LNCaP clone FGC (cell line): ENCODE measurements around the gene HPS1.

ENCODE experiments used
- DNase-seq: peaks from one replicate; pipeline ENCODE4 v3.0.0-alpha.2; 2011; ENCODE audit warnings: low read depth
- H3K4me3 ChIP-seq: 2 replicates; pipeline ENCODE4 v1.5.1; 2011; ENCODE audit warnings: mild to moderate bottlenecking, low read depth, low read length, control low read depth
- TF ChIP-seq, protein P1 (sequence below): IDR thresholded peaks from 2 replicates; pipeline ENCODE4 v1.5.1; 2012; ENCODE audit warnings: mild to moderate bottlenecking; ENCODE audit not compliant: control insufficient read depth, insufficient read depth; ENCODE audit errors: extremely low read depth

Gene HPS1

DNA sequence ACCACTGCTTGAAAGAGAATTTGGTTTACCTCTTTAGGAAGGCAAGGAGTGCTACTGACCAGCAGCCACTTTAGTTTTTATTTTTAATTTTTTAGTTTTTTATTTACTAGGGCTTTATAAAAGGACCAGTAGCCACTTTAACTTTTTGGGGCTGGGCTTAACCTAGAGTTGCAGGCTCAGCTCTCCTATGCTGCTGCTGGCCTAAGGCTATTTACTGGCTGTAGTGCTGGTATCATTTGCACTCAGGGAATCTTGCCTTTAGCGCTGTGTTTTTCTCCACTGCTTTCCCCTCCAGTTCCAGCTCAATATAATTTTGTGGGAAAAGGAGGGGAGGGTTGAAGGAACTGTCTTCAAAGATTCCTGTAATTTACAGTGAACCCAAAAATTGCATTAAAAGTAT, 13.4 kb downstream of the HPS1 start:
- H3K4me3 ChIP-seq: no peak overlapping the region
- DNase-seq: no peak
- TF ChIP-seq, protein P1, sequence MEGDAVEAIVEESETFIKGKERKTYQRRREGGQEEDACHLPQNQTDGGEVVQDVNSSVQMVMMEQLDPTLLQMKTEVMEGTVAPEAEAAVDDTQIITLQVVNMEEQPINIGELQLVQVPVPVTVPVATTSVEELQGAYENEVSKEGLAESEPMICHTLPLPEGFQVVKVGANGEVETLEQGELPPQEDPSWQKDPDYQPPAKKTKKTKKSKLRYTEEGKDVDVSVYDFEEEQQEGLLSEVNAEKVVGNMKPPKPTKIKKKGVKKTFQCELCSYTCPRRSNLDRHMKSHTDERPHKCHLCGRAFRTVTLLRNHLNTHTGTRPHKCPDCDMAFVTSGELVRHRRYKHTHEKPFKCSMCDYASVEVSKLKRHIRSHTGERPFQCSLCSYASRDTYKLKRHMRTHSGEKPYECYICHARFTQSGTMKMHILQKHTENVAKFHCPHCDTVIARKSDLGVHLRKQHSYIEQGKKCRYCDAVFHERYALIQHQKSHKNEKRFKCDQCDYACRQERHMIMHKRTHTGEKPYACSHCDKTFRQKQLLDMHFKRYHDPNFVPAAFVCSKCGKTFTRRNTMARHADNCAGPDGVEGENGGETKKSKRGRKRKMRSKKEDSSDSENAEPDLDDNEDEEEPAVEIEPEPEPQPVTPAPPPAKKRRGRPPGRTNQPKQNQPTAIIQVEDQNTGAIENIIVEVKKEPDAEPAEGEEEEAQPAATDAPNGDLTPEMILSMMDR: no peak

GRCh38 chr10:98432330-98432729, 14.4 kb downstream of the HPS1 start:
- TF ChIP-seq, protein P1: no peak
- DNase-seq: no peak
- H3K4me3 ChIP-seq: no peak overlapping the region

DNA sequence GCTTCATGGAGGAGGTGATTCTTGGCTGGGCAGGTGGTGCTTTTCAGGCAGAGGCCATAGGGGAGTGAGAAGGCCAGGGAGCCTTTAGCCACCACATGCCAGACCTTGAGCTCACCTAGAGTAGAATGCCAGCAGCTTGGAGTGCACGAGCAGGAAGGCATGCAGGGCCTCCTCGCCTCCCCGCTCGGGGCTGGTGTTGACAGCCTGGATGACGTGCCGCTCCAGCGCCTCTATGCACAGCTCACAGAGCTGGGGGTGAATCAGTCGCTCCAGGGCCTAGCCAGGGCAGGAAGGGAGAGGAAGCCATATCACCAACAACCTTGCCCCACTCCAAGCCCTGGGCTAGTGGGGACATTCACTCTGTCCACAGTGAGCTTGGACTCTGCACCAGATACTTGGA, 15.7 kb downstream of the HPS1 start:
- DNase-seq: no peak
- no peak overlapping the region for H3K4me3 ChIP-seq
- TF ChIP-seq, protein P1: no peak

GRCh38 chr10:98430427-98430826, 16.3 kb downstream of the HPS1 start:
- no peak for DNase-seq

DNA sequence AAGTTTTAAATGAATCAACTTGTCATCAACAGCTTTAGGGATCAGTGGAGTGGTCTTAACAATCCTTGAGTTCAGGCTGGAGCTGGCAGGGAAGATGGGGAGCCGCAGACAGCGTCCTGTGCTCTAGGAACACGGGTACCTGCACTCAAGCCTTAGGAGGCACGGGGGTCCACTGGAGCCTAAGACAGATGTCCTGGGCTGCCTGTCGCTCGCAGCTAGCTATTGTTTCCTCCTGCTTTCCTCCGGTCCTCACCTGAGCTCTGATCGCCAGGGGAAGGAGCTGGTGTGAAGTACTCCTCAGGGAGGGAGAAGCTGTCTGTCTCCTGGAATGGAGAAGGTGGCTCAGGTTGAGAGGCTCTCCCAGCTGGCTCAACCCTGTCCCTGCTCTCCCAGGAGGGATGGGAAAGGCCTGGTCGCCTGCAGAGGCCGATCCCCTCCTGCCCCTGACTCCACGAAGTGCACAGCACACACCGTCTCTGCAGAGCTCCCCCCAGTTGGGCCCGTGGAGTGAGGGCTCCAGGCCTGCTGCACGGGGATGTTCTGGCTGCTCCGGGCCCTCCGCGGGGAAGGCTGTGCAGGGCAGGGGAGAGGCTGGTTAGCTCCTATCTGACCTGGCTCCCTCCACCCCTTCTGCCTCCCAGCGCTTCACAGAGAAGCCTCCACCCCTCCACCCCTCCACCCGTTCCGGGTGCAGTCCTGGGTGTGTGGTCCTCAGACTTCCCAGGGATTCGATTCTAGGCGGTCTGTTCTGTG, 17.2 kb downstream of the HPS1 start:
- TF ChIP-seq, protein P1: no peak
- no peak for DNase-seq
- no peak overlapping the region for H3K4me3 ChIP-seq

More at GRCh38 chr10:98430427-98430826, 16.3 kb downstream of the HPS1 start:
- TF ChIP-seq, protein P1: no peak
- H3K4me3 ChIP-seq: no peak overlapping the region

DNA sequence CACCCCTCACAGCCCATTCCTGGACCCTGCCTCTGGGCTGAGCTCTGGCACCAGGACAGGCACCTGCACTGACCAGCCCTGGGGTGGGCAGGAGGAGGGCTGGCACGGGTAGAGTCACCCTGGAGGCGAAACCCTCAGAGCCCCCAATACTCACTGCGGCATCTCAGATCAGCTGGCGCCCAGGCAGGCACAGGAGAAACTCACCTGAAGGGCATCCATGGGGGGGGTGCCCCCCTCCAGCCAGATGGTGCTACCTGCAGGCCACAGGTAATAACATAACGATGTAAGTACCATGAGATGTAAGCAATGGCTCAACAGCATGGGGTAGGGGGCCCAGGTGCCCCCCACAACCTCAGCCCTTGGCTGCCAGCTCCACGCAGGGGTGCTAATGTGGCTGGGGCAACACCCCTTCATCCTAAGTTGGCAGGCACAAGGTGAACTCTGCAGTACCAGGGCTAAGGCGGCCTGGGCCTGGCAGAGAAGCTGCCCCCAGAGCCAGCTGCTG, 19.7 kb downstream of the HPS1 start:
- H3K4me3 ChIP-seq: no peak overlapping the region
- TF ChIP-seq, protein P1: no peak
- no peak for DNase-seq
